Measurements from ENCODE around the gene FSIP2.

DNA sequence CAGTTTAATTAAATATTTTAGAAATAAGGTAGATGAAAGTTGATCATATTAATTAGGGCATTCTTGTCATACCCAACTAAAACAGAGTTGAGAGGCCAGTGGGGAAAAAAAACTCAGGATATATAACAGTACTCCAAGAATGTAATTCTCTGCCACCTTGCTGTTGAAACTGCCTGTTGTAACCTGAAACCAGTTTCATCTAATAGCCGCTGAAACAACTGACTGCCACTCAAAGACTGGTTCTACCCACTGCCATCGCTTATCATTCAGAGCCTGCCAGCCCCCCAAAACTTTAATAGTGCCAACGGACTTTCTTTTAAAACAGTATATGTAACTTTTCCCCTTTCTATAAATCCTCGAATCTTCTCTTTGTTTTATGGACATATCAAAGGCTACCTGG is 37.7 kb upstream of the FSIP2 start:
- TF ChIP-seq CTCF (IDR thresholded peaks at IDR 0.05; ENCODE audit: low read length) (no peak), EZH2 (IDR thresholded peaks at IDR 0.05; ENCODE audit: borderline replicate concordance, low read length) (no peak)

Measured in OCI-LY1 (cell line).